HepG2 (cell line): ENCODE data around the gene FOXK2. TPM values are rescaled to one million over a fixed set of nuclear protein-coding genes. Genes with fewer than 3 reads are reported as not detected.

ENCODE experiments used
- DR1 ChIP-seq: sonication (generic); formaldehyde crosslinking; IDR thresholded peaks from 2 replicates; pipeline ENCODE4 v1.8.0; 2021; ENCODE audit warnings: mild to moderate bottlenecking, missing genetic modification reagents, inconsistent platforms
- JARID2 ChIP-seq: sonication (generic); formaldehyde crosslinking; IDR thresholded peaks from 2 replicates; pipeline ENCODE4 v1.8.1; 2023; ENCODE audit warnings: missing genetic modification reagents, inconsistent platforms; ENCODE audit not compliant: insufficient replicate concordance
- KAT7 ChIP-seq: IDR thresholded peaks from 2 replicates; pipeline ENCODE4 v1.6.1; 2018; ENCODE audit warnings: borderline replicate concordance, missing compliant biosample characterization
- MBD4 ChIP-seq: IDR thresholded peaks from 2 replicates; pipeline ENCODE4 v1.6.1; 2012; ENCODE audit warnings: low read length, inconsistent platforms, borderline replicate concordance
- MEF2D ChIP-seq: sonication (generic); formaldehyde crosslinking; IDR thresholded peaks from 2 replicates; pipeline ENCODE4 v1.5.1; 2020; ENCODE audit warnings: mild to moderate bottlenecking, missing genetic modification reagents
- MIER2 ChIP-seq: IDR thresholded peaks from 2 replicates; pipeline ENCODE4 v1.6.1; 2016; ENCODE audit warnings: missing biosample characterization, missing genetic modification reagents
- NFIC ChIP-seq: IDR thresholded peaks from 2 replicates; pipeline ENCODE4 v1.6.1; 2012; ENCODE audit warnings: mild to moderate bottlenecking, low read length, inconsistent platforms
- RARA ChIP-seq: IDR thresholded peaks from 2 replicates; pipeline ENCODE4 v1.6.1; 2016; ENCODE audit warnings: missing genetic modification reagents, missing compliant biosample characterization
- SMC3 ChIP-seq: IDR thresholded peaks from 2 replicates; pipeline ENCODE4 v1.6.1; 2011; ENCODE audit warnings: low read length, improper control_type of control experiment
- SNRNP70 ChIP-seq: fragments of 200-400 bp; formaldehyde crosslinking; IDR thresholded peaks from 2 replicates; pipeline ENCODE4 v1.6.1; 2017; ENCODE audit warnings: mild to moderate bottlenecking, low read depth, low read length, moderate library complexity
- TMF1 ChIP-seq: sonication (generic); formaldehyde crosslinking; IDR thresholded peaks from 2 replicates; pipeline ENCODE4 v1.8.1; 2022; ENCODE audit warnings: low read depth, missing genetic modification reagents
- TOPORS ChIP-seq: sonication (generic); formaldehyde crosslinking; IDR thresholded peaks from 2 replicates; pipeline ENCODE4 v1.8.0; 2023; ENCODE audit warnings: mild to moderate bottlenecking, missing genetic modification reagents
- ZBTB3 ChIP-seq: sonication (generic); formaldehyde crosslinking; IDR thresholded peaks from 2 replicates; pipeline ENCODE4 v1.4.0; 2020; ENCODE audit warnings: low read depth, mild to moderate bottlenecking, moderate library complexity, missing genetic modification reagents, borderline replicate concordance
- ZBTB7A ChIP-seq: sonication (generic); formaldehyde crosslinking; IDR thresholded peaks from 2 replicates; pipeline ENCODE4 v1.8.0; 2022; ENCODE audit warnings: mild to moderate bottlenecking, missing genetic modification reagents
- ZFAT ChIP-seq: sonication (generic); formaldehyde crosslinking; conservative IDR thresholded peaks from 2 replicates; pipeline ENCODE4 v1.8.1; 2023; ENCODE audit warnings: missing genetic modification reagents, inconsistent platforms
- ZKSCAN1 ChIP-seq: fragments of 150-350 bp; IDR thresholded peaks from 2 replicates; pipeline ENCODE4 v1.6.1; 2014; ENCODE audit warnings: low read length
- ZNF230 ChIP-seq: sonication (generic); formaldehyde crosslinking; IDR thresholded peaks from 2 replicates; pipeline ENCODE4 v1.4.0; 2020; ENCODE audit warnings: mild to moderate bottlenecking, missing genetic modification reagents
- ZNF251 ChIP-seq: sonication (generic); formaldehyde crosslinking; IDR thresholded peaks from 2 replicates; pipeline ENCODE4 v1.9.0; 2021; ENCODE audit warnings: mild to moderate bottlenecking, missing genetic modification reagents
- ZNF253 ChIP-seq: sonication (generic); formaldehyde crosslinking; IDR thresholded peaks from 2 replicates; pipeline ENCODE4 v1.8.0; 2022; ENCODE audit warnings: mild to moderate bottlenecking, missing genetic modification reagents, borderline replicate concordance
- ZNF329 ChIP-seq: sonication (generic); formaldehyde crosslinking; IDR thresholded peaks from 2 replicates; pipeline ENCODE4 v1.9.0; 2021; ENCODE audit warnings: low read depth, mild to moderate bottlenecking, missing genetic modification reagents
- ZNF781 ChIP-seq: sonication (generic); formaldehyde crosslinking; IDR thresholded peaks from 2 replicates; pipeline ENCODE4 v1.5.1; 2020; ENCODE audit warnings: borderline replicate concordance, mild to moderate bottlenecking, missing genetic modification reagents; ENCODE audit errors: not compliant biosample characterization
- ZNF790 ChIP-seq: sonication (generic); formaldehyde crosslinking; IDR thresholded peaks from 2 replicates; pipeline ENCODE4 v1.8.0; 2022; ENCODE audit warnings: missing genetic modification reagents, mild to moderate bottlenecking, borderline replicate concordance
- ZSCAN21 ChIP-seq: sonication (generic); formaldehyde crosslinking; IDR thresholded peaks from 2 replicates; pipeline ENCODE4 v1.8.0; 2022; ENCODE audit warnings: mild to moderate bottlenecking, missing genetic modification reagents, moderate library complexity, borderline replicate concordance
- polyA plus RNA-seq, 8 experiments: library from polyadenylated mRNA; depleted of rRNA in 3 of 8; stranded (reverse) in 7 of 8; unstranded in 1 of 8; fragments of >200 nt; fragmentation: Illumina TruSeq in 4 of 8; extraction: Trizol in 4 of 8; gene quantifications; 2 replicates each; pipeline versions ENCODE4 v1.2.1 to v1.2.3, GENCODE V29; 2011 to 2016; ENCODE audit warnings: low read depth in 4 of 8, missing spikeins in 1 of 8, mixed read lengths in 1 of 8; ENCODE audit not compliant: insufficient read depth in 1 of 8
- total RNA-seq, 5 experiments: library from RNA; depleted of rRNA; stranded (reverse); fragments of >200 nt; fragmentation: Illumina TruSeq; extraction: Trizol; gene quantifications; 2 replicates each; pipeline ENCODE4 v1.2.3, GENCODE V29; 2016; ENCODE audit warnings: low read depth in 1 of 5
- TF ChIP-seq, protein P1 (sequence below): sonication (generic); formaldehyde crosslinking; IDR thresholded peaks from 2 replicates; pipeline ENCODE4 v1.4.0; 2020; ENCODE audit warnings: missing genetic modification reagents
- TF ChIP-seq, protein P2 (sequence below): sonication (generic); formaldehyde crosslinking; IDR thresholded peaks from 2 replicates; pipeline ENCODE4 v1.4.0; 2020; ENCODE audit warnings: mild to moderate bottlenecking, missing genetic modification reagents

The FOXK2 gene
- total and polyA plus RNA-seq, 2 of the 13 experiments (the other 11 are each of a cell fraction or from before 2014, with no cell fraction given) = 67.1 to 67.2 TPM

DNA sequence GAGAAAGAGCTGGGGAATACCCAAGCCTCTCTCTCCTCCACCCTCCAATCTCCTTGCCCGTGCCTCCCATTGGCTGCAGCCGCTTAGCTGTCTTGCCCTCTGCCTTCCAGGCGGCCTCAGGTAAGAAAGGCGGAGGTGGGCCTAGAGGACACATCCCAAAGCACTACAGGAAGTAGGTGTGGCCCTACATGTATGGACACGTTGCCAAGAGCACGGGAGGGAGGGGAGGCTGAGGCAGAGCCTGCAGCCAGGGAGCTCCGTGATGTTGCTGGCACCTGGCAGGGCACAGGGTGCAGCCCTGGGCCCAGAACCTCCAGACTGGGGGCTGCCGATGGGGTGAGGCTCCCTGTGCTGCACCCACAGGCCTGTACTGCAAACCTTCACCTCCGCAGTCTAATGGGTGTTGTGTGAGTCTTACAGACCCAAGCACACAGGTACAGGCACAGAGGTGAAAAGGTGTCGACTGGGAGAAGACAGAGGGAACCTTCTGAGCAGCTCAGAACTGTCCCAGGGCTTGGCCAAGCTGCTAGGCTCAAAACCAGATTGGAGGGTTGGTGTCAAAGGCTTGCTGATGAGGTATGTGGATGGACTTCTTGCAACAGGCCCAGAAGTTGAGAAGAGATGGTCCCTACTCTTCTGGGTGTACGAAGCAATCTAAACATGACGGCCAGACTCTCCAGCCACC lies 23.5 kb upstream of the FOXK2 start (continued):
- TF ChIP-seq SMC3 (no peak), ZBTB3 (no peak), TOPORS (CRISPR knock-in tag) (no peak), NFIC (no peak), ZNF781 (CRISPR knock-in tag) (no peak), ZNF329 (CRISPR knock-in tag) (no peak), ZNF253 (no peak), KAT7 (CRISPR knock-in tag) (no peak), ZFAT (CRISPR knock-in tag) (no peak), ZSCAN21 (CRISPR knock-in tag) (no peak), MEF2D (CRISPR knock-in tag) (no peak), MBD4 (no peak), JARID2 (no peak), ZKSCAN1 (no peak), ZNF251 (no peak), RARA (no peak), ZNF790 (CRISPR knock-in tag) (no peak), DR1 (CRISPR knock-in tag) (no peak), MIER2 (CRISPR knock-in tag) (no peak), ZBTB7A (CRISPR knock-in tag) (no peak), TMF1 (CRISPR knock-in tag) (no peak), ZNF230 (peak; percentile 87), SNRNP70 (no peak)
- TF ChIP-seq, protein P1, sequence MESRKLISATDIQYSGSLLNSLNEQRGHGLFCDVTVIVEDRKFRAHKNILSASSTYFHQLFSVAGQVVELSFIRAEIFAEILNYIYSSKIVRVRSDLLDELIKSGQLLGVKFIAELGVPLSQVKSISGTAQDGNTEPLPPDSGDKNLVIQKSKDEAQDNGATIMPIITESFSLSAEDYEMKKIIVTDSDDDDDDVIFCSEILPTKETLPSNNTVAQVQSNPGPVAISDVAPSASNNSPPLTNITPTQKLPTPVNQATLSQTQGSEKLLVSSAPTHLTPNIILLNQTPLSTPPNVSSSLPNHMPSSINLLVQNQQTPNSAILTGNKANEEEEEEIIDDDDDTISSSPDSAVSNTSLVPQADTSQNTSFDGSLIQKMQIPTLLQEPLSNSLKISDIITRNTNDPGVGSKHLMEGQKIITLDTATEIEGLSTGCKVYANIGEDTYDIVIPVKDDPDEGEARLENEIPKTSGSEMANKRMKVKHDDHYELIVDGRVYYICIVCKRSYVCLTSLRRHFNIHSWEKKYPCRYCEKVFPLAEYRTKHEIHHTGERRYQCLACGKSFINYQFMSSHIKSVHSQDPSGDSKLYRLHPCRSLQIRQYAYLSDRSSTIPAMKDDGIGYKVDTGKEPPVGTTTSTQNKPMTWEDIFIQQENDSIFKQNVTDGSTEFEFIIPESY (CRISPR knock-in tag) = peak; percentile 35; the same call in 1 of the 2 replicates
- TF ChIP-seq, protein P2, sequence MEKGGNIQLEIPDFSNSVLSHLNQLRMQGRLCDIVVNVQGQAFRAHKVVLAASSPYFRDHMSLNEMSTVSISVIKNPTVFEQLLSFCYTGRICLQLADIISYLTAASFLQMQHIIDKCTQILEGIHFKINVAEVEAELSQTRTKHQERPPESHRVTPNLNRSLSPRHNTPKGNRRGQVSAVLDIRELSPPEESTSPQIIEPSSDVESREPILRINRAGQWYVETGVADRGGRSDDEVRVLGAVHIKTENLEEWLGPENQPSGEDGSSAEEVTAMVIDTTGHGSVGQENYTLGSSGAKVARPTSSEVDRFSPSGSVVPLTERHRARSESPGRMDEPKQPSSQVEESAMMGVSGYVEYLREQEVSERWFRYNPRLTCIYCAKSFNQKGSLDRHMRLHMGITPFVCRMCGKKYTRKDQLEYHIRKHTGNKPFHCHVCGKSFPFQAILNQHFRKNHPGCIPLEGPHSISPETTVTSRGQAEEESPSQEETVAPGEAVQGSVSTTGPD (CRISPR knock-in tag) = no peak
